Small intestine (tissue), 7 donors: ENCODE results near the gene LUC7L2. TPM values are rescaled to one million over a fixed set of nuclear protein-coding genes. Genes with fewer than 3 reads are reported as not detected.

Experiments used
- DNase-seq, 2 donors: peaks; one replicate each; pipeline versions ENCODE4 v3.0.0 to v3.0.0-alpha.2; 2013
- FAIRE-seq: peaks from 2 replicates; lab custom pipeline; 2012; peaks lifted over from hg19 to GRCh38; lab: Jason Lieb, UNC
- H3K27ac ChIP-seq, 3 donors: one replicate each; pipeline ENCODE4 v1.5.1; 2013; ENCODE audit warnings: low read length in 2 of 3, mild to moderate bottlenecking in 2 of 3, control low read depth in 1 of 3, inconsistent platforms in 1 of 3, low read depth in 1 of 3, moderate library complexity in 1 of 3
- H3K27me3 ChIP-seq, 3 donors: one replicate each; pipeline ENCODE4 v1.6.1; 2013; ENCODE audit warnings: low read length in 3 of 3, inconsistent platforms in 1 of 3; ENCODE audit not compliant: control insufficient read depth in 3 of 3, insufficient read depth in 3 of 3
- H3K36me3 ChIP-seq, 3 donors: one replicate each; pipeline ENCODE4 v1.6.1; 2013; ENCODE audit warnings: low read length in 3 of 3, inconsistent platforms in 1 of 3, low read depth in 1 of 3, mild to moderate bottlenecking in 1 of 3, moderate library complexity in 1 of 3; ENCODE audit not compliant: control insufficient read depth in 3 of 3, insufficient read depth in 2 of 3
- H3K4me1 ChIP-seq, 3 donors: one replicate each; pipeline ENCODE4 v1.6.1; 2013; ENCODE audit warnings: low read length in 2 of 3, inconsistent platforms in 1 of 3, low read depth in 1 of 3, mild to moderate bottlenecking in 1 of 3, moderate library complexity in 1 of 3; ENCODE audit not compliant: control insufficient read depth in 3 of 3, insufficient read depth in 2 of 3
- H3K4me3 ChIP-seq, 3 donors: one replicate each; pipeline ENCODE4 v1.5.1; 2013; ENCODE audit warnings: low read length in 3 of 3, control low read depth in 1 of 3, inconsistent platforms in 1 of 3, low read depth in 1 of 3, mild to moderate bottlenecking in 1 of 3, moderate library complexity in 1 of 3
- H3K9me3 ChIP-seq, 2 donors: one replicate each; pipeline ENCODE4 v1.6.1; 2013; ENCODE audit warnings: low read depth in 1 of 2, low read length in 1 of 2; ENCODE audit not compliant: control insufficient read depth in 2 of 2, insufficient read depth in 1 of 2
- WGBS, 3 donors: extraction: QIAGEN DNeasy Blood & Tissue Kit; methylation state at CpG; one replicate each; pipeline ENCODE4 v1.1.7; 2013; 5-methylcytosine and 5-hydroxymethylcytosine counted together
- polyA plus RNA-seq, 4 donors: library from polyadenylated mRNA; stranded (reverse) in 3 of 4; unstranded in 1 of 4; fragments of 200-250 nt in 3 of 4; fragments of 120-200 nt in 1 of 4; gene quantifications; one replicate each; pipeline versions ENCODE4 v1.2.1 to v1.2.3, GENCODE V29; 2013
- donor health status: healthy with polysubstance abuse.
- donor health status: control.
- donor health status: control.
- donor health status: Bipolar disorder and iron deficiency.
- donor health status: healthy.

Gene LUC7L2
- polyA plus RNA-seq, 4 donors = 32.2 to 96.4 (median 40.8) TPM

DNA sequence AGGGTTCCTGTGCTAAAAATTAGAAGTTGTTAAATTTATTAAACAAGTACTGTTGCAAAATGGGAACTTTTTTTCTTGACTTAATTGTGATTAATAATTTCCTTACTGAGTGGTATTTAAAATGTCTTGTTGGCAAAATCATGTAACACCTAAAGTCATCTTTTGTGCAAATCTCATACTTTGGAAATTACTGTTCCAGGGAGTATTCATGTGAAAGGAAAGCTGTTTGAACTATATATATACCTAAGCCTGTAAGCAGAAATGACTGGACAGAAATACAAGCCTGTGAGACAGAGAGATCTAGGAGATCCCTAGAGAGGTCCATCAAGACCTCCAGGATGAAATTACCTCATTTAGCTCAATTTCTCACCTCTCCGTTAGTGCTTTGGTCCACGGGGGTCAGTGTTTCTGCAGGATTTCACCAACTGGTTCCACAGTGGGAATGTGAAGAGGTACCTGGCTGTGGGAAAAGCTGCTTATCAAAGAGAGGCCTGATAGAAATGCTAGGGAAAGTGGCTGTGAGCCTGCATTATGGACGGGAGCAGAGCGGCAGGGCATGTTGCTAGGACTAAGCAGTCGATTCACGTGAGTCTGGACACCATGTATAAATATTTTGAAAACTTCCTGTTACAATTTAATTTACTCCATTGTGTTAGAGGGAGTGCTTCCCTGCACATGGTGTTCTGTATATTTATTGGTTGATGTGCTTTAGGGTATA is 7.9 kb downstream of the LUC7L2 start:
- Histone ChIP-seq H3K4me3 (no peak overlapping the region), H3K4me1 (peaks cover 0 to 4% (median 2%) of the 10 kb centered on the region in 3 donors), H3K36me3 (peaks cover 0 to 14% (median 6%) of the 10 kb centered on the region in 3 donors), H3K9me3 (no peaks in the 10 kb centered on the region), H3K27me3 (no peaks in the 10 kb centered on the region), H3K27ac (no peak overlapping the region)
- DNase-seq (no peak), FAIRE-seq (no peak)
- 74 to 77% (median 77%) methylated on average over 6 of the region's 6 CpGs for WGBS, 3 donors

DNA sequence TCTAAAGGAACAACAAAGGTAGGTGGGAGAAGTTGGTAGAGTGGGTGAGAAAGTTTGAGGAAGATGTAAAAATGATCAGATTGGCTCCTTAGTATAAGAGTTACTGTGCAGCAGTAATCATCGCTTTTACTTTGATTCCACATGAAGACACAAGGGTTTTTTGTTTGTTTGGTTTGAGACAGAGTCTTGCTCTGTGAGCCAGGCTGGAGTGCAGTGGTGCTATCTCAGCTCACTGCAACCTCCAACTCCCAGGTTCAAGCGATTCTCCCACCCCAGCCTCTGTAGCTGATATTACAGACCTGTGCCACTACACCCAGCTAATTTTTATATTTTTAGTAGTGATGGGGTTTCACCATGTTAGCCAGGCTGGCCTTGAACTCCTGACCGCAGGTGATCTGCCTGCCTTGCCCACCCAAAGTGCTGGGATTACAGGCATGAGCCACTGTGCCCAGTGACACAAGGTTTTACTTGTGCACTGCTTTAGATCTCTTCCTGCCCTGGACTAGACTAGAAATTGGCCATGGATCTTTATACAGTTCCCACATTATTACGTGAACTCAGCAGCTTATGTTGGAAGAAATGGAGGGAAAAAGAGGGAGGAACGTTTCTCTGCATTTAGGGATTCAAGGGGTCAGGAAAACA is 10.7 kb downstream of the LUC7L2 start:
- Histone ChIP-seq H3K9me3 (no peaks in the 10 kb centered on the region), H3K4me1 (peaks cover 0 to 4% (median 0%) of the 10 kb centered on the region in 3 donors), H3K4me3 (no peak overlapping the region), H3K27me3 (no peaks in the 10 kb centered on the region), H3K27ac (no peak overlapping the region), H3K36me3 (peaks cover 0 to 12% (median 6%) of the 10 kb centered on the region in 3 donors)
- WGBS, 3 donors = 66 to 81% (median 74%) methylated on average over 5 of the region's 5 CpGs
- FAIRE-seq (no peak), DNase-seq (no peak)

DNA sequence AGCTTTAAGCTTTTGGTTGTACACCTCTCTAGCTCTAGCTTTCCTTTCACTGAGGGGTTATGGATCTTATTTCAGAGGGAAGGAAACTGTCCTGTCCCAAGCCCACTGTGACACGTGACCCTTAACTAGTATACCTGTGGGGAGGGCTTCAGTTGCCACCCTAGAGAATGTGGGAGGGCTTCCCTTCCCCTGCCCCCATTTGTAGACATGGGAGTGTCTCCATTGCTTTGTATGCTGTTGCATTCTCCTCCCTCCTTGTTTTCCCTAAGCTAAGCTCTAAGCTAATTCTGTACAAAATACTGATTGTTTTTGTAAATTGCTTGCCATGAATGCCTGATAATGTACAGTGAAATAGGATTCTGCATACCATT is 11.2 kb downstream of the LUC7L2 start:
- Histone ChIP-seq H3K27ac (no peak overlapping the region), H3K4me3 (no peak overlapping the region), H3K9me3 (no peaks in the 10 kb centered on the region), H3K27me3 (no peaks in the 10 kb centered on the region), H3K4me1 (peaks cover 0 to 4% (median 0%) of the 10 kb centered on the region in 3 donors), H3K36me3 (peaks cover 0 to 12% (median 5%) of the 10 kb centered on the region in 3 donors)
- DNase-seq (no peak), FAIRE-seq (no peak)
- WGBS, 3 donors = 85 to 95% (median 88%) methylated on average over 1 of the region's 1 CpG

DNA sequence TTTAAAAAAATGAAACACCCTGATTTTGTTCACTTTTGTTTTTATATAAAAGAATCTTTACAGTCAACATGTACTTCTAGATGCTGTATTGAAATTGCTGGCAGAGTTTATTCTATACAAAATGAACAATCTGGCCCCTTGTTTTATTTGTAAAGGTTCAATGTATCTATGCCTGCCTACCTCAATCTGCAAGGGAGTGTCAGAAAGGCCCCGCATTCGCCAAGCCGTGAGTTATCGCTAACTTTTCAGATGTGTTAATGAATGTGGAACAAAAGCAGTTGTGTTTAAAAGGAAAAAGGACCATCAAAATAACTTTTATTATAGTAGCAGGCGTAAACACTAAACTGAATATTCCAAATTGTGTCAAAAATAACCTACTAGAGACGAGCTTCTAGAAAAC is 14.6 kb downstream of the LUC7L2 start:
- H3K4me1 ChIP-seq = no peaks in the 10 kb centered on the region
- H3K4me3 ChIP-seq = no peak overlapping the region
- H3K27me3 ChIP-seq = no peaks in the 10 kb centered on the region
- no peaks in the 10 kb centered on the region for H3K9me3 ChIP-seq
- FAIRE-seq (no peak), DNase-seq (no peak)
- H3K27ac ChIP-seq = no peak overlapping the region
- 67 to 80% (median 71%) methylated on average over 6 of the region's 6 CpGs for WGBS, 3 donors
- H3K36me3 ChIP-seq = peaks cover 2 to 20% (median 13%) of the 10 kb centered on the region in 3 donors

DNA sequence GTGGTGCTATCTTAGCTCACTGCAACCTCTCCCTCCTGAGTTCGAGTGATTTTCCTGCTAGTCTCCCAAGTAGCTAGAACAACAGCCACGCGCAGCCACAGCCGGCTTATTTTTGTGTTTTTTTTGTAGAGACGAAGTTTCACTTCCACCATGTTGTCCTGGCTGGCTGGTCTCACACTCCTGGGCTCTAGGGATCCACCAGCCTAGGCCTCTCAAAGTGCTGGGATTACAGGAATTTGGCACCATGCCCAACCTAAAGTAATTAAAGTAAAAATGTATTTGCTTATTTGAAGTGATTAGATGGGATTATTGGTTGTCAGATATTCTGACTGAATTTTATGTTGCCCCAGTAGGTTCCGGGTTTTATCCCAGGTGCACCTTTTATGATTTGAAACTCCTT is 22.7 kb downstream of the LUC7L2 start:
- H3K9me3 ChIP-seq = no peaks in the 10 kb centered on the region
- H3K4me3 ChIP-seq = no peak overlapping the region
- no peaks in the 10 kb centered on the region for H3K4me1 ChIP-seq
- no peak overlapping the region for H3K27ac ChIP-seq
- FAIRE-seq (no peak), DNase-seq (no peak)
- H3K36me3 ChIP-seq = peaks cover 2 to 61% (median 14%) of the 10 kb centered on the region in 3 donors
- WGBS, 3 donors = 83 to 94% (median 92%) methylated on average over 6 of the region's 6 CpGs
- no peaks in the 10 kb centered on the region for H3K27me3 ChIP-seq

DNA sequence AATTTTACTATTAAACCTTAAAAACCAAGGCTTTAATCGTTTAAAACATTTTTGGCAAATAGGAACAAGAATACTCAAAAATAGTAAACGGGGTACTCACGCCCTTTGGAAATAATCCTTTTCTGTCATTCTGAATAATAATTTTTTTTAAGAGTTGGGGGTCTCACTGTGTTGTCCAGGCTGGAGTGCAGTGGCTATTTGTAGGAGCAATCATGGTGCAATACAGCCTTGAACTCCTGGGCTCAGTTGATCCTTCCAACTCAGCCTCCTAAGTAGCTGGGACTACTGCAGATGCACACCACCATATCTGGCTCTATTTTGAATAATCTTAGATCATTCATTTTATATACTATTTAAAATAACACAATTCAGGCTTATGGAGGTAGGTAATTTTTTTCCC is 24.9 kb downstream of the LUC7L2 start:
- no peak overlapping the region for H3K27ac ChIP-seq
- H3K4me3 ChIP-seq = no peak overlapping the region
- no peaks in the 10 kb centered on the region for H3K27me3 ChIP-seq
- DNase-seq (no peak), FAIRE-seq (no peak)
- WGBS, 3 donors = 93 to 95% (median 95%) methylated on average over 3 of the region's 3 CpGs
- H3K9me3 ChIP-seq = no peaks in the 10 kb centered on the region
- H3K4me1 ChIP-seq = no peaks in the 10 kb centered on the region
- peaks cover 2 to 51% (median 11%) of the 10 kb centered on the region in 3 donors for H3K36me3 ChIP-seq

DNA sequence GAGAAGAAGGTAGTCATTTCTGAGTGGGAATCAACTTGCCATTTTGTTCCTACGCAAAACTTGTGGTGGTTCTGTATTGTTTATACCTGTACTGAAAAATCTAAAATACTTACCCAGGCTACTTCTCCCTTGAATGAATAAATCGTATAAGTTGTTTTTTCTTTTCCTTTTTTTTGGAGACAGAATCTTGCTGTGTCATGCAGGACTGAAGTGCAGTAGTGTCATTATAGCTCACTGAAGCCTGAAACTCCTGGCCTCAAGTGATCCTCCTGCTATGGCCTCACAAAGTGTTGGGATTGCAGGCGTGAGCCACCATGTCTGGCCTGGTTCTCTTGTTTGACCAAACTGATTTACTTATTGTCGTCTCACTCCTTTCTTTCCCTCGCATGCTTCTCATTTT is 27.9 kb downstream of the LUC7L2 start:
- Histone ChIP-seq H3K27ac (no peak overlapping the region), H3K36me3 (peaks cover 2 to 46% (median 6%) of the 10 kb centered on the region in 3 donors), H3K9me3 (no peaks in the 10 kb centered on the region), H3K4me1 (no peaks in the 10 kb centered on the region), H3K4me3 (no peak overlapping the region), H3K27me3 (no peaks in the 10 kb centered on the region)
- 92 to 96% (median 93%) methylated on average over 5 of the region's 5 CpGs for WGBS, 3 donors
- FAIRE-seq (no peak), DNase-seq (no peak)

DNA sequence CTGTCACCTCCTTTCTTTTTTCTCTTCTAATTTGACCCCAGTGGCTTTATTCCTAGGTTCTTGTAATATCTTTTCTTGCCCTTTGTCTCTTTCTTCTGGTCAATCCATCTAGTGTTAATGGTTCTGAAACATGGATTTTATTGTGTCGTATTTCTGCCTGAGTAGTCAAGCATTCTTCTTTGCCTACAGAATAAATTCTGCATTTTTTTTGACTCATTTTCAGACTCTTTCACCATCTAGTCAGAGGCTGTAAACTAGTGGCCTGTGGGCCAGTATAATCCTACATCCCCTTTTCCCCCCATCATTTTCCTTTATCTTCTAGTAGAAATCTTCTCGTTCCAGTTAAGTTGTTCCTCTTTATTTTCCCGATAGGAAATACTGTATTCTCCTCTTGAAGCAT is 29.4 kb downstream of the LUC7L2 start:
- 93 to 98% (median 96%) methylated on average over 3 of the region's 3 CpGs for WGBS, 3 donors

More for the DNA sequence above, 29.4 kb downstream of the LUC7L2 start:
- no peak for DNase-seq
- Histone ChIP-seq H3K27me3 (no peaks in the 10 kb centered on the region), H3K36me3 (peaks cover 4 to 46% (median 6%) of the 10 kb centered on the region in 3 donors), H3K9me3 (no peaks in the 10 kb centered on the region), H3K27ac (no peak overlapping the region), H3K4me1 (no peaks in the 10 kb centered on the region), H3K4me3 (no peak overlapping the region)
- no peak for FAIRE-seq
